SK-N-SH treated with all-trans-retinoic acid at 6 μM for 48 hours (cell line): Measurements from ENCODE around the gene GPR137C.

Experiments used
- ARNTL ChIP-seq: fragments of 450-650 bp; formaldehyde crosslinking; IDR thresholded peaks from 2 replicates; pipeline ENCODE4 v1.5.0; 2020; ENCODE audit warnings: low read depth, mild to moderate bottlenecking, moderate library complexity, borderline replicate concordance
- BACH2 ChIP-seq: fragments of 250-450 bp; sonication (Bioruptor Pico); IDR thresholded peaks from 2 replicates; pipeline ENCODE4 v1.9.0; 2021; ENCODE audit warnings: mild to moderate bottlenecking, borderline replicate concordance
- ESRRG ChIP-seq: fragments of 250-450 bp; sonication (Bioruptor Pico); IDR thresholded peaks from 2 replicates; pipeline ENCODE4 v1.6.1; 2021; ENCODE audit warnings: mild to moderate bottlenecking
- RARB ChIP-seq: fragments of 250-450 bp; sonication (Bioruptor Pico); IDR thresholded peaks from 2 replicates; pipeline ENCODE4 v1.8.0; 2021; ENCODE audit warnings: mild to moderate bottlenecking, moderate library complexity
- ZFP3 ChIP-seq: fragments of 250-450 bp; sonication (Bioruptor Pico); IDR thresholded peaks from 2 replicates; pipeline ENCODE4 v1.5.0; 2020; ENCODE audit warnings: mild to moderate bottlenecking, moderate library complexity
- ZNF565 ChIP-seq: fragments of 450-650 bp; formaldehyde crosslinking; conservative IDR thresholded peaks from 2 replicates; pipeline ENCODE4 v1.5.0; 2020; ENCODE audit warnings: low read depth, mild to moderate bottlenecking, moderate library complexity
- ZNF70 ChIP-seq: fragments of 450-650 bp; formaldehyde crosslinking; IDR thresholded peaks from 2 replicates; pipeline ENCODE4 v1.5.0; 2020; ENCODE audit warnings: mild to moderate bottlenecking, moderate library complexity
- ZNF8 ChIP-seq: fragments of 450-650 bp; formaldehyde crosslinking; IDR thresholded peaks from 2 replicates; pipeline ENCODE4 v1.5.0; 2020; ENCODE audit warnings: mild to moderate bottlenecking, moderate library complexity
- TF ChIP-seq, protein P1 (sequence below): fragments of 250-450 bp; sonication (Bioruptor Pico); IDR thresholded peaks from 2 replicates; pipeline ENCODE4 v1.8.0; 2020; ENCODE audit warnings: mild to moderate bottlenecking, moderate library complexity, borderline replicate concordance

DNA sequence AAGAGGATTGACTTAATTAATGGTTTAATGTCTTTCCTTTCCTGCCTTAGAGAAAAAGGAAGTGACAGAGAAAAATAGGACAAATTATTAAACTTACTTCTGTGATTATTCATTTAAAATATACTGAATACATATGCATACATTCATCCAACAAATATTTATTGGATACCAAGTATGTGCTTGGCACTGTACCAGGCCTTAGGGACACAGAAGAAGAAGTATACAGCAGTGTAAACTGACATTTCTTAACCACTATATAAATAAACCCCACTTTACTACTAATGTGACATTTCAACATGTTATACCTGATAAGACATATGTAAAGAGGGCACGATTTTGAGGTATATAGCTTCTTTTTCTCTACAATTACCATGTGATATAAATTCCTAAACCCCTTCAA, 89.1 kb downstream of the GPR137C start:
- TF ChIP-seq, protein P1, sequence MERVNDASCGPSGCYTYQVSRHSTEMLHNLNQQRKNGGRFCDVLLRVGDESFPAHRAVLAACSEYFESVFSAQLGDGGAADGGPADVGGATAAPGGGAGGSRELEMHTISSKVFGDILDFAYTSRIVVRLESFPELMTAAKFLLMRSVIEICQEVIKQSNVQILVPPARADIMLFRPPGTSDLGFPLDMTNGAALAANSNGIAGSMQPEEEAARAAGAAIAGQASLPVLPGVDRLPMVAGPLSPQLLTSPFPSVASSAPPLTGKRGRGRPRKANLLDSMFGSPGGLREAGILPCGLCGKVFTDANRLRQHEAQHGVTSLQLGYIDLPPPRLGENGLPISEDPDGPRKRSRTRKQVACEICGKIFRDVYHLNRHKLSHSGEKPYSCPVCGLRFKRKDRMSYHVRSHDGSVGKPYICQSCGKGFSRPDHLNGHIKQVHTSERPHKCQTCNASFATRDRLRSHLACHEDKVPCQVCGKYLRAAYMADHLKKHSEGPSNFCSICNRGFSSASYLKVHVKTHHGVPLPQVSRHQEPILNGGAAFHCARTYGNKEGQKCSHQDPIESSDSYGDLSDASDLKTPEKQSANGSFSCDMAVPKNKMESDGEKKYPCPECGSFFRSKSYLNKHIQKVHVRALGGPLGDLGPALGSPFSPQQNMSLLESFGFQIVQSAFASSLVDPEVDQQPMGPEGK (CRISPR knock-in tag) = no peak
- TF ChIP-seq ZFP3 (CRISPR knock-in tag) (no peak), ARNTL (no peak), ZNF70 (CRISPR knock-in tag) (no peak), ESRRG (CRISPR knock-in tag) (no peak), RARB (CRISPR knock-in tag) (no peak), BACH2 (no peak), ZNF565 (no peak), ZNF8 (CRISPR knock-in tag) (no peak)
